Fibroblast of mammary gland (primary cell): ENCODE results near the gene TNIP1.
A peak's percentile ranks its signal among the peaks of the same experiment; 100 is the strongest.

ENCODE experiments used
- DNase-seq: peaks from one replicate; pipeline ENCODE4 v3.0.0-alpha.2; 2010; ENCODE audit warnings: low read depth
- H3K4me3 ChIP-seq: 2 replicates; pipeline ENCODE4 v1.5.1; 2011; ENCODE audit warnings: low read depth, mild to moderate bottlenecking, low read length, moderate library complexity; ENCODE audit not compliant: control insufficient read depth
- TF ChIP-seq, protein P1 (sequence below): conservative IDR thresholded peaks from 2 replicates; pipeline ENCODE4 v1.5.1; 2011; ENCODE audit warnings: low read depth, low read length, inconsistent platforms; ENCODE audit not compliant: control insufficient read depth, insufficient read depth

Gene TNIP1

DNA sequence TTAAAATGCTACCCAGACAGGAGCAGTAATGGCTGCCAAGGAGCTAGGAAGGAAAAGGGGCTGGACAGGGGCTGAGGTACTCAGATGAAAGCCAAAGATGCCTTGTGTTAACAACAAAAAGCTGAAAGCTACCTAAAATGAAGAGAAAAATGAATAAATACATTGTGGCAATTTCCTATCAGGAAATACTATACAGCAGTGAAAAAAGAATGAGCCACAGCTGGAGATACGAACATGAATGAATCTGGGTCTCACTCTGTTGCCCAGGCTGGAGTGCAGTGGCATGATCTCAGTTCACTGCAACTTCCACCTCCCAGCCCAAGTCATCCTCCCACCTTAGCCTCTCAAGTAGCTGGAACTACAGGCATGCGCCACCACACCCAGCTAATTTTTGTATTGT, 6.3 kb downstream of the TNIP1 start:
- no peak overlapping the region for H3K4me3 ChIP-seq
- DNase-seq, result no peak
- TF ChIP-seq, protein P1, sequence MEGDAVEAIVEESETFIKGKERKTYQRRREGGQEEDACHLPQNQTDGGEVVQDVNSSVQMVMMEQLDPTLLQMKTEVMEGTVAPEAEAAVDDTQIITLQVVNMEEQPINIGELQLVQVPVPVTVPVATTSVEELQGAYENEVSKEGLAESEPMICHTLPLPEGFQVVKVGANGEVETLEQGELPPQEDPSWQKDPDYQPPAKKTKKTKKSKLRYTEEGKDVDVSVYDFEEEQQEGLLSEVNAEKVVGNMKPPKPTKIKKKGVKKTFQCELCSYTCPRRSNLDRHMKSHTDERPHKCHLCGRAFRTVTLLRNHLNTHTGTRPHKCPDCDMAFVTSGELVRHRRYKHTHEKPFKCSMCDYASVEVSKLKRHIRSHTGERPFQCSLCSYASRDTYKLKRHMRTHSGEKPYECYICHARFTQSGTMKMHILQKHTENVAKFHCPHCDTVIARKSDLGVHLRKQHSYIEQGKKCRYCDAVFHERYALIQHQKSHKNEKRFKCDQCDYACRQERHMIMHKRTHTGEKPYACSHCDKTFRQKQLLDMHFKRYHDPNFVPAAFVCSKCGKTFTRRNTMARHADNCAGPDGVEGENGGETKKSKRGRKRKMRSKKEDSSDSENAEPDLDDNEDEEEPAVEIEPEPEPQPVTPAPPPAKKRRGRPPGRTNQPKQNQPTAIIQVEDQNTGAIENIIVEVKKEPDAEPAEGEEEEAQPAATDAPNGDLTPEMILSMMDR, result no peak

DNA sequence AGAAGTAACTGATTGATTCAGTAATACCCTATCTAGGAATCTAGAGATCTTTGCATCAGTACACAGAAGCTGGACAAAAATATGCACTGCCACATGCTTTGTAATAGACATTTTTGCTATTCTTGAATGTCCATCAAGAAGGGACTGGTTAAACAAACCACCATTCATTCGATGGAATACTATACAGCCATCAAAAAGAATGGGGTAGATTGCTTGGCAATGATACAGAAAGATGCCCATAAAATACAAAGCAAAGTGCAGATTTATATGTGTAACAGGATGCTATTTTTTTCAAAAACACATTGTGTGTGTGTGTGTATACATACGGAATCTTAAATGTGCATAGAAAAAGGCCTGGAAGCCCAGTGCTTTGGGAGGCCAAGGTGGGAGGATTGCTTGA, 7.6 kb downstream of the TNIP1 start:
- TF ChIP-seq, protein P1, result no peak
- DNase-seq, result no peak
- H3K4me3 ChIP-seq, result no peak overlapping the region

DNA sequence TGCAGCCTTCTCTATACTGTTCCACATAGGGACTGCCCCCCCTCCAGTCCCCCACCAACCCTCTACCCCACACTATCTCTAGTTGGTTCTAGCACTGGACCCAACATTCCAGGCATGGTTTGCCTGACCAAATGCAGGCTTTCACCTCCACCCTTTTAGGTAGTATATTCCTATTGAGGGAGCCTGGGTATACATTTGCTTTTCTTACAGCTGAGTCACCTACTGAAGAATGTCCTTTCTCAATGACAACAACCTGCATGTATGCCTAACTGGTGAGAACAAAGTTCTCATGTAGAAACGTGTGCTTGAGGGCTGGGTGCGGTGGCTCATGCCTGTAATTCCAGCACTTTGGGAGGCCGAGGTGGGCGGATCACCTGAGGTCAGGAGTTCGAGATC, 8.2 kb downstream of the TNIP1 start:
- no peak overlapping the region for H3K4me3 ChIP-seq
- peak; percentile 45 for DNase-seq
- TF ChIP-seq, protein P1, result no peak

DNA sequence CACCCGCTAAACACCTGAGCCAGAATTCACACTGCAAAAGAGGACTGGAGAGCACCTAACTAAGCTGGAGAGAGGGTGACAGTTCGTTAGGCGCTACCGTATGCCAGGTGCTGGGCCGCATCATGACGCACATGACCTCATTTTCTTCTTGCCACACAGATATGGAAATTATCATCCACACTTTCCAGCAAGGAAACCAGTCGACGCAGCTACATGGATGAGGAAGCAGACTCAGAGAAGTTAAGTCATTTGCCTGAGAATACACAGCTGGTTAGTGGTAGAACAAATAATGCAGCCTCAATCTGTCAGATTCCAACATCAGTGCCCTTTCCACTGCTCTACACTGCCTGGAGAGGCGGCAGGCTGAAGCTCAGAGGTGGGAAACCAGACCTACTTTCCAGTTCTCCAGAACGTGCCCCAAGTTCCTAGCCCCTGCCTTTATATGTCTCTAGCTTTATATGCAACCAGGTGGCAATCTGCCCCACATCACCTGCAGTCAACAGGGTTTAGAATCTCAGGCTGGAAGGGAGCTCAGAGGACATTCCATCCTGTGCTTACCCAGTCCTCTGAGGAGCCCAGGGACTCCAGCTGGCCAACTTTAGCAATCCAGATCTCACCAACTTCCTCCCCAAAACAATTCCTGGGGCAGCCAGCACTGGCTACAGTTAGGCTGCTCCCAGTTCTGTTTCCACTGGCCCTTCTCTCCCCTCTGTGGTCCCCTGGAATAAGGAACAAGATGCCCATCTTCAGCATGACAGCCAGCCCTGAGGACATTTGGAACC, 8.8 kb downstream of the TNIP1 start:
- no peak for DNase-seq
- TF ChIP-seq, protein P1, result no peak
- no peak overlapping the region for H3K4me3 ChIP-seq

DNA sequence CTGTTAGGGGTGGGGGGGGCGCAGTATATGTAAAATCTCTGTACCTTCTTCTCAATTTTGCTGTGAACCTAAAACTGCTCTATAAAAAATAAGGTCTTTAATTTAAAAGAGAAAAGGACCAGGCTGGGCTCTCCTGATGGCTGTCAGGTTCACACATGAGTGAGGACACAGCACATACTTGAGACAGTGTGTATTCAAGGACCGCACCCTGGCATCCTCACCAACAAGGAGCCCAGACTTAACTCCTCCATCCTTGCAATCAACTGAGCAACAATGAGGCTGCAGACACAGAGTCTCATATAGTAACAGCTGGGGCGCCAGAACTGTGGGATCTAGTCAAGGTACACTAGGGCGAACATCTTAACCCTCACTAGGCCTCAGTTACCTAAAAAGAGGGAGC, 9.8 kb downstream of the TNIP1 start:
- no peak for DNase-seq
- TF ChIP-seq, protein P1, result no peak
- H3K4me3 ChIP-seq, result no peak overlapping the region

DNA sequence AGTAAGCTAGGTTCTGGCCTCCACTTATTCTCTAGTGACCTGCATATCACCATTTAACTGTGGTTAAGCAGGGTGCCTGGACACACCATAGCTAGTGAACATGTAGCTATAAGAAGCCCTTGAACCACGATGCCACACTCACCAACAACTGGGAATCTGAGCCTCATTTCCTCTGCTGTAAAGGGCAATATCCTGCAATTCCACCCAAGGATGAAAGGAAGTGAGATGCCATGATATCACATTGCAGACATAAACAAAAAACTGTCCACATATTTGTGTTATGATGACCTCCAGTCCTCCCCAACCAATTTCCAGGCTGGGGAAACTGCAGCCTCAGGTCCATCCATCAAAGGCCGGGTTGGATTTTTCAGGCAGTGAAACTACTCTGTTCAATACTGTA, 10.4 kb downstream of the TNIP1 start:
- TF ChIP-seq, protein P1, result no peak
- no peak overlapping the region for H3K4me3 ChIP-seq
- no peak for DNase-seq
